Smooth muscle cell (in vitro differentiated cells): ENCODE measurements around the gene NYNRIN. TPM values are rescaled to one million over a fixed set of nuclear protein-coding genes. Genes with fewer than 3 reads are reported as not detected.

Source experiments
- DNase-seq: peaks from one replicate; lab custom pipeline; 2025; ENCODE audit not compliant: unreplicated experiment; lab: John Stamatoyannopoulos, UW
- H2AFZ ChIP-seq: fragments of 200-600 bp; sonication (generic); 2 replicates; pipeline ENCODE4 v1.6.0; 2016; ENCODE audit warnings: antibody characterized with exemption, low read depth, mild to moderate bottlenecking
- H3F3A ChIP-seq: fragments of 200-600 bp; sonication (generic); 2 replicates; pipeline ENCODE4 v1.6.0; 2017; ENCODE audit warnings: antibody characterized with exemption, low read depth
- H3K27ac ChIP-seq: fragments of 200-600 bp; sonication (generic); 2 replicates; pipeline ENCODE4 v1.5.1; 2016; ENCODE audit warnings: low read depth, mild to moderate bottlenecking
- H3K27me3 ChIP-seq: fragments of 200-600 bp; sonication (generic); 2 replicates; pipeline ENCODE4 v1.6.1; 2016; ENCODE audit warnings: low read depth, mild to moderate bottlenecking
- H3K36me3 ChIP-seq: fragments of 200-600 bp; sonication (generic); 2 replicates; pipeline ENCODE4 v1.5.1; 2016; ENCODE audit warnings: low read depth
- H3K4me1 ChIP-seq: fragments of 200-600 bp; sonication (generic); 2 replicates; pipeline ENCODE4 v1.5.1; 2016; ENCODE audit warnings: low read depth
- H3K4me2 ChIP-seq: fragments of 200-600 bp; sonication (generic); 2 replicates; pipeline ENCODE4 v1.6.0; 2016; ENCODE audit warnings: mild to moderate bottlenecking
- H3K4me3 ChIP-seq: fragments of 200-600 bp; sonication (generic); 2 replicates; pipeline ENCODE4 v1.5.1; 2016; ENCODE audit warnings: mild to moderate bottlenecking
- H3K79me2 ChIP-seq: fragments of 200-600 bp; sonication (generic); 2 replicates; pipeline ENCODE4 v1.6.0; 2016; ENCODE audit warnings: low read depth, mild to moderate bottlenecking
- H3K9ac ChIP-seq: fragments of 200-600 bp; sonication (generic); 2 replicates; pipeline ENCODE4 v1.6.0; 2016; ENCODE audit warnings: low read depth
- H3K9me3 ChIP-seq: fragments of 200-600 bp; sonication (generic); replicated peaks from 2 replicates; pipeline ENCODE4 v1.5.1; 2016; ENCODE audit warnings: low read depth
- H4K20me1 ChIP-seq: fragments of 200-600 bp; sonication (generic); 2 replicates; pipeline ENCODE4 v1.6.0; 2016; ENCODE audit warnings: low read depth
- WGBS: methylation state at CpG from one replicate; pipeline ENCODE4 v1.1.7; 2016; ENCODE audit warnings: low lambda C conversion rate; 5-methylcytosine and 5-hydroxymethylcytosine counted together
- polyA plus RNA-seq: library from polyadenylated mRNA; unstranded; fragments of >200 nt; fragmentation: Nextera tagmentation; extraction: Ambion mirVana; gene quantifications from 2 replicates; pipeline ENCODE4 v1.2.1, GENCODE V29; 2016
- total RNA-seq: library from RNA; depleted of rRNA; stranded (reverse); fragments of >200 nt; gene quantifications from 2 replicates; pipeline ENCODE4 v1.2.3, GENCODE V29; 2014
- TF ChIP-seq, protein P1 (sequence below): fragments of 200-600 bp; sonication (generic); IDR thresholded peaks from 2 replicates; pipeline ENCODE4 v1.5.1; 2017; ENCODE audit warnings: borderline replicate concordance, mild to moderate bottlenecking, antibody characterized with exemption; ENCODE audit not compliant: insufficient read depth, poor library complexity, severe bottlenecking

The NYNRIN gene
- total and polyA plus RNA-seq, 2 experiments from 2014 or later, result 30.3 to 38.0 TPM

DNA sequence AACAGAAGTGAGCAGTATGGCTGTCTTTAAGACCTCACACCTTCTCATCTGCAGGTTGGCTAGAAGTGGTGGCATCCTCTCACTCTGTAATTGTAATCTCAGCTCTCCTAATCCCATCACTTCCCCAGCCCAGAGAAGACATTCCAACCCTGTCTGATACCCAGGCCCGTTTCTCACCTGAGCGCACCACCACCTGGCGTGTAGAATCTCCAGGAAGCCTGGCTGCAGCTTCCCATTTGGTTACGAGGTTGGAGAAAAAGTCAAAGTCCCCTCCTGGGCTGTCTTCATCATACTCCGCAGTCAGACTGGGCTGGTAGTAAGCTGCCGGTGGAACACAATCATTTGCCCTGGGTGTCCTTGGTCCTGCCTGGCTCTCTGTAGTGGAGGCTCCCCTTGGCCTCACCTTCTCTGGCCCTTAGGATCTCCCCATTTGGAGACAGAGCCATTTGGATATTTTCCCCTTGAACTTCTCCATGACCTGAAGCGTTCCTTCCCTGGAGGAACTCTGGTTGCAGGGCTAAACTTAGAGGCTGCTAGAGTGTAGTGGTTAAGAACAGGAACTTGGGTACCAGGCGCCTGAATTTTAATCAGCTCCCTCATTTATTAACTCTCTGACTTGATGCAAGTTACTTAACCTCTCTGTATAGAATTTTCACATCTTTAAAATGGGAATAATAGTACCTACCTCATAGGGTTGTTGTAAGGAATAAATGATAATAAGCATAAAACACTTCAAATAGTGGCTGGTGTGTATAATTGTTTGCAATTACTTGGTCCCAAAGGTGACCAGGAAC, 42.0 kb downstream of the NYNRIN start:
- H4K20me1 ChIP-seq, result peaks cover 6% of the 10 kb centered on the region
- H3K27ac ChIP-seq, result no peak overlapping the region
- H3K4me1 ChIP-seq, result peaks cover 12% of the 10 kb centered on the region
- H3K4me2 ChIP-seq, result peak overlapping the region; percentile 91
- no peaks in the 10 kb centered on the region for H3K9me3 ChIP-seq
- no peaks in the 10 kb centered on the region for H3K27me3 ChIP-seq
- no peaks in the 10 kb centered on the region for H3K36me3 ChIP-seq
- H3K4me3 ChIP-seq, result no peak overlapping the region
- H3K9ac ChIP-seq, result no peak overlapping the region
- H3F3A ChIP-seq, result peaks cover 2% of the 10 kb centered on the region
- WGBS, result 95% methylated on average over 8 of the region's 8 CpGs
- TF ChIP-seq, protein P1, sequence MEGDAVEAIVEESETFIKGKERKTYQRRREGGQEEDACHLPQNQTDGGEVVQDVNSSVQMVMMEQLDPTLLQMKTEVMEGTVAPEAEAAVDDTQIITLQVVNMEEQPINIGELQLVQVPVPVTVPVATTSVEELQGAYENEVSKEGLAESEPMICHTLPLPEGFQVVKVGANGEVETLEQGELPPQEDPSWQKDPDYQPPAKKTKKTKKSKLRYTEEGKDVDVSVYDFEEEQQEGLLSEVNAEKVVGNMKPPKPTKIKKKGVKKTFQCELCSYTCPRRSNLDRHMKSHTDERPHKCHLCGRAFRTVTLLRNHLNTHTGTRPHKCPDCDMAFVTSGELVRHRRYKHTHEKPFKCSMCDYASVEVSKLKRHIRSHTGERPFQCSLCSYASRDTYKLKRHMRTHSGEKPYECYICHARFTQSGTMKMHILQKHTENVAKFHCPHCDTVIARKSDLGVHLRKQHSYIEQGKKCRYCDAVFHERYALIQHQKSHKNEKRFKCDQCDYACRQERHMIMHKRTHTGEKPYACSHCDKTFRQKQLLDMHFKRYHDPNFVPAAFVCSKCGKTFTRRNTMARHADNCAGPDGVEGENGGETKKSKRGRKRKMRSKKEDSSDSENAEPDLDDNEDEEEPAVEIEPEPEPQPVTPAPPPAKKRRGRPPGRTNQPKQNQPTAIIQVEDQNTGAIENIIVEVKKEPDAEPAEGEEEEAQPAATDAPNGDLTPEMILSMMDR, result no peak
- no peak overlapping the region for H2AFZ ChIP-seq
- peaks cover 5% of the 10 kb centered on the region for H3K79me2 ChIP-seq
- no peak for DNase-seq

DNA sequence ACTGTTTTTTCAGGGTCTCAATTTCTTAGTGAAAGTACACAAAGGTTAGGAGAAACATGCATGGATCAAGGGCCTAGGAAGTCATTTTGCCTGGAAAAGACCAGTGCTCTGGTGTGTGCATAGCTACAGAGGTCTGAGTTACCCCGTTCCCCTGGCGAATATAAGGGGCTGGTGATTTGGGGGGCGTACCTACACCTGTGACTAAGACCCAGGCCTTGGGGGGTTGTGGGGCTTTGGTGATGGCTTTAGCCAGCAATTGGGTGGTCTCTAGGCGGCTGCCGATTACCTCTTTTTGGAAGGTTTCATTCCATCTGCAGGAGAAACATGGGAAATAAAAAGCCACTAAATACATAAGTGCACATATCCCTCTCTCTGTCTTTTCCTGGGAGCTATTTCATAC, 42.7 kb downstream of the NYNRIN start:
- peak overlapping the region; percentile 89 for H3K4me3 ChIP-seq
- peak overlapping the region; percentile 98 for H3K27ac ChIP-seq
- no peaks in the 10 kb centered on the region for H3K36me3 ChIP-seq
- no peak overlapping the region for H2AFZ ChIP-seq
- no peaks in the 10 kb centered on the region for H3K9me3 ChIP-seq
- H4K20me1 ChIP-seq, result peaks cover 6% of the 10 kb centered on the region
- TF ChIP-seq, protein P1, result no peak
- 54% methylated on average over 5 of the region's 5 CpGs for WGBS
- H3K27me3 ChIP-seq, result no peaks in the 10 kb centered on the region
- peak overlapping the region; percentile 95 for H3K9ac ChIP-seq
- no peaks in the 10 kb centered on the region for H3F3A ChIP-seq
- H3K4me2 ChIP-seq, result peak overlapping the region; percentile 91
- no peak for DNase-seq
- peaks cover 12% of the 10 kb centered on the region for H3K4me1 ChIP-seq
- peaks cover 5% of the 10 kb centered on the region for H3K79me2 ChIP-seq

DNA sequence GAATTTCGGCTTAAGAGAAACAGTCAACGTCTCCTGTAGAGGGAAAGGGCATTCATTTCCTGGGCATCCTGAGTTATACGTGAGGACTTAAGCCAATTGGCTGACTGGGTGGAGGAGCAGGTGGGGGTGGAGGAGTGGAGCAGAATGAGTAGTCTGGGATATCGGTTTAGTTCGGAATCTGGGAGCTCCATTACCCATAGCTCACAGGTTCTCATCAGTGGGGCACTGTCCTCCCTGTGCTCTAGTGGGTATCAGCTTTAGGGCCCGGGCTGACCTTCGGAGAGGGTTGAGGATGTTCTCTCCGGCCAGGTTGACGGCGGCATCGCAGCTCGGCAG, 43.1 kb downstream of the NYNRIN start:
- H3K4me3 ChIP-seq, result peak overlapping the region; percentile 89
- DNase-seq, result no peak
- no peaks in the 10 kb centered on the region for H3F3A ChIP-seq
- 2% methylated on average over 12 of the region's 12 CpGs for WGBS
- no peaks in the 10 kb centered on the region for H3K36me3 ChIP-seq
- peaks cover 5% of the 10 kb centered on the region for H3K79me2 ChIP-seq
- peak overlapping the region; percentile 91 for H3K4me2 ChIP-seq
- H3K27ac ChIP-seq, result peak overlapping the region; percentile 98
- no peaks in the 10 kb centered on the region for H3K27me3 ChIP-seq
- peak overlapping the region; percentile 95 for H3K9ac ChIP-seq
- no peaks in the 10 kb centered on the region for H3K9me3 ChIP-seq
- TF ChIP-seq, protein P1, result no peak
- H4K20me1 ChIP-seq, result peaks cover 5% of the 10 kb centered on the region
- H2AFZ ChIP-seq, result no peak overlapping the region
- H3K4me1 ChIP-seq, result peaks cover 12% of the 10 kb centered on the region
